Measurements from ENCODE around the gene ZC2HC1C.

ZC2HC1C gene, protein sequence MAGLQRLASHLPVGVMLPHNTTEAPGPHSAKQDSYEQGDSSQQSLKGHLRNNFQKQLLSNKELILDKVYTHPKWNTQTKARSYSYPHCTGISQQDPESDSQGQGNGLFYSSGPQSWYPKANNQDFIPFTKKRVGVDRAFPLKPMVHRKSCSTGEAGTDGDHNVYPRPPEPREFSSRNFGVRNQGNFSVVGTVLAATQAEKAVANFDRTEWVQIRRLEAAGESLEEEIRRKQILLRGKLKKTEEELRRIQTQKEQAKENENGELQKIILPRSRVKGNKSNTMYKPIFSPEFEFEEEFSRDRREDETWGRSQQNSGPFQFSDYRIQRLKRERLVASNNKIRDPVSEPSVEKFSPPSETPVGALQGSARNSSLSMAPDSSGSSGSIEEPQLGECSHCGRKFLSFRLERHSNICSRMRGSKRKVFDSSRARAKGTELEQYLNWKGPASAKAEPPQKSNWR

DNA sequence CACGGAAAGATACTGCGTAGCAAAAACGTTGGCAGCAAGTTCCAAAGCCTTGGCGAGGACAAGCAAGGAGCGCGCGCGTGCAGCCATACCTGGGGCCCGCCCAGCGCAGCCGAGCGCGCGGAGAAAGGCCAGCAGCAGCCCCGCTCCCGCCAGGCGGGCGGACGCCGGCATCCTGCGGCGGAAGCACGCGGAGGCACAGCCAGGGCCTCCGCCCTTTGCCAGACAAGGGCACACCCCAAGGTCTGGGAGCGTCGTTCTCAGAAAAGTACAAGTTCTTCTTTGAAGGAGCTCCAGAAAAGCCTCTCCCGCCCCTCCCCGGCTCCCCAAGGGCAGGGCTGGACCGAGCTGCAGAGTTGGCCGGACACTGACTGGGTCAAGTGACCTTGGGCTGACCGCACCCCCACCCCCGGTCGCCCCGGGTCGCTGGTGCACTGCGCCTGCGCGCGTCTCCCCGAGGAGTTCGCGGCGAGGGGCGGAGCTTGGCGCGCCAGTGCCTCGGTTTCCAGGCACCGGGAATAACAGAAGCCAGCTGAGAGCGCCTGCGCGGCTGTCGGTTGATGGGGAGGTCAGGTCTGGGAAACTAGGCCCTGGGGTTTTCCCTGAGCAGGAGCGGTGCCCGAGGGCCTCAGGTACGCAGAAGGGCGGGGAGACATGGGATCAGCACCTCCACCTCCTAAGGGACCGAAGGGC, at the start of gene ZC2HC1C:
ZC2HC1C (plus strand) TSS at position 521 of the 690 bp plus-strand sequence. CDS start 933 bp downstream, outside the sequence.
- DNase-seq (ENCODE audit: low read depth in 1 of 2, low spot score in 1 of 2) = peak in 1 of 2 donors; percentile 16

DNA sequence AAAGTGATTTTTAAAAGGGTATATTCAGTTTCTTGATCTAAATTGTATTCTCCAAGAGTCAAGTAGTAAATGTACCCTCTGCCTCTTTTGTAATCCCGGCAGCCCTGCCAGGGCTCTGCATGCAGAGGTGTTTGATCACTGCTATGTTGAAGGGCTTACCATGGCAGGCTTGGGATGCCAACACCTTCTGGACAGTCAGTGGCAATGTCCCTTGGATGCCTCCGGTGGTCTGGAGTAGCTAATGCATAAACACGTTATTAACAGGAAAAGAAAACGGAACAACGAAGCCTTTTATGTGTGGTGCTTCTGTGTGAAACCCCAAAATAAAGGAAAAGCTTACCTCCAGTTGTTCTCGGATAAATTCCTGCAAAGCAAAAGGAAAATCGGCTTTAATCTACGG, 46.8 kb upstream of the ZC2HC1C start:
- no peak for DNase-seq (ENCODE audit: low read depth in 1 of 2, low spot score in 1 of 2)

DNA sequence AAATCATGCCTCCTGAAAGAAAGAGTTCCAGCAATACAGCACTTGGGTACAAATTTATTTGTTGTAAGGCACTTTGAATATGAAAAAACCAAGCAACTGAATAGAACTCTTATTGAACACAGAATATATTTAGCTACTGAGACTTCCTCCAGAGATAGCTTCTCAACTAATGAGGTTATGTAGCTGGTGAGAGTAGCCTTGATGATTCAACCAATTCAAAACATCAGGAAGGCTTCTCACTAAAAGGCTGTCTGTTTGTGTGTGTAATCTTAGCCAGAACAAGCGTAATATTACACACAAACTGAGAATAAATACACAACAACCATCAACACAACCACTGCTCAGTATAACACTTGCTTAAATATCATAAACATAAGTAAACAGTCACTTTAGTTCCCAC, 46.3 kb upstream of the ZC2HC1C start:
- DNase-seq (ENCODE audit: low read depth in 1 of 2, low spot score in 1 of 2) = no peak

DNA sequence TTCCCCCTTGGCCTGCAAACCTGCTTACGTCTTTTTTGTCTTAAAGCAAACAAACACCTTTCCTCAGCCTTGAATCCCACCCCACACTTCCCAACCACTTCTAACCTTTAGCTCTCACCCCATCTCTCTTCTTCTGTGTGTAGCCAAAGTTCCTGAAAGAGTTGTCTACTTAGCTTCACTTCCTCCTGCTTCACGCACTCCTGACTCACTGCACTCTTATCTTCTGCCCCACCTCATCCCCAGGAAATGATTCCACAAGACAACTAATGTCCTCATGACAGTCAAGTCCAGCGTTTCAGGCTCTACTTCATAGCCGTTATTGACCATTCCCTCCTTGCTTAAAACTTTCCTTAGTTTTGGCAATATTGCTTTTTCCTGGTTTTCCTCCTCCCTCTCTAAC, 44.4 kb upstream of the ZC2HC1C start:
- no peak for DNase-seq (ENCODE audit: low read depth in 1 of 2, low spot score in 1 of 2)

DNA sequence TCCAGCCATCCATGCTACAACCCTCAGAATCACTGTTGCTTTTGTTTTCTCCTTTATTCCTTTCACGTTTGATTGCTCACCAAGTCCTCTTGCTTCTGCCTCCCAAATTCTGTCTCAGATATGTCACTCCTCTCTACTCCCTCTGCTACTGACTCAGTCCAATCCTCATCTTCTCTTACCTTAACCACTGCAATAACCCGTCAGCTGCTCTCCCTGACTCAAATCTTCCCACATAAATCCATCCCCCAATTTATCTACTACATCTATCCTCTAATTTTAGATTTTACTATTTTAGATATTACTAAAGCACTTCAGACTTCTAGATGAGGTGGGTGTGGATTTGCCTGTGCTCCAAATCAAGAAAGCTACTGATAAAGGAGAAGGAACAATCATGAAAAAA, 43.6 kb upstream of the ZC2HC1C start:
- DNase-seq (ENCODE audit: low read depth in 1 of 2, low spot score in 1 of 2) = no peak

DNA sequence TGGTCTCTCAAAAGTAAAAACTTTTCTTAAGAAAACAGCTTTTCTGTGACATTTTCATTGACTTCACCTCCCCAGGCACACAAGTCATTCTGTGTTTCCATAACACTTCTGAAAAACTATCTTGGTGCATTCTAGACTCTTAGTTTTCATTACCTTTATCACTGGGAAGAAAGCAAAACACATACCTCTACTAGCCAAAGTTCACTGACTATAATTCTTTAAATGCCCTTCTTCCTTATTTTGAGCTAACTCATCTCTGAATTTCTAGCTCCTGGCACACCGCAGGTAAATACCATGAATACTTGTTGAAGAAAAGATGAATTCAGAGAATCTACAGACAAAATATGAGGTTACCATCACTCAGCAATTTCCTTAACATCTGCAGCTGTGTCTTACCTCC, 39.3 kb upstream of the ZC2HC1C start:
- DNase-seq (ENCODE audit: low read depth in 1 of 2, low spot score in 1 of 2) = no peak

DNA sequence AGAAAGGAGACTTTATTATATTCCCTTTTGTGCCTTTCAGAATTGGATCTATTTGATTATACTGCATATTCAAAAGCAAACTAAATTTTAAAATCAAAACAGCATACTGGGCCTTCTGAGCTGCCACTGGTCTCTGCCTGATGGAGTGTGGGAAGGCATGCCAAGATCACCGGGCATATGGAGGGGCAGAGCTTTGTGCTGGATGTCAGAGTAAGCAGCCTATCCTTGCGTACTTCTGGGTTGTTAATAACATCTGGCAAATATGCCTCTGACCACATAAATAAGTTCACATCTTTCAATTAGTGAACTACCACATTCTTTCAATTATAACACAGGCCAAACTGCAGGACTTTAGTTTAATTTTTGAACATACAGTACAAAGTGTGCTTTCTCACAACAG, 36.5 kb upstream of the ZC2HC1C start:
- DNase-seq (ENCODE audit: low read depth in 1 of 2, low spot score in 1 of 2) = no peak

DNA sequence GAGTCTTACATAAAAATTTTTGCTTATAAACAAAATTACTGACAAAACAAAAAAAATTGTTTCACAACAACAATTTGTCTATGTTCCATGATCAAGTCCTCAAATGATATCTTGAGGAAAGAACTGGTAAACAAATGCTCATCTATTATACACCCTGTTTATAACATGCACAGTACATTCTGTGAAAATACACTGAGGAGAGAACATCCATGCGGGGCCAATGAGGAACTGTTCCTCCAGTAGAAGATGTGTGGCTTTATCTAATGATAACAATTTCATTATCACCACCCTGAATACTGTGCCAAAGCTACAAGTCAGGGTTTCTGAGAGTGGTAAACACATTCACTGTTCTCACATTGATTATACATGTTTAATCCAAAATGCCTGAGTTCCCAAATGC, 28.9 kb upstream of the ZC2HC1C start:
- no peak for DNase-seq (ENCODE audit: low read depth in 1 of 2, low spot score in 1 of 2)

DNA sequence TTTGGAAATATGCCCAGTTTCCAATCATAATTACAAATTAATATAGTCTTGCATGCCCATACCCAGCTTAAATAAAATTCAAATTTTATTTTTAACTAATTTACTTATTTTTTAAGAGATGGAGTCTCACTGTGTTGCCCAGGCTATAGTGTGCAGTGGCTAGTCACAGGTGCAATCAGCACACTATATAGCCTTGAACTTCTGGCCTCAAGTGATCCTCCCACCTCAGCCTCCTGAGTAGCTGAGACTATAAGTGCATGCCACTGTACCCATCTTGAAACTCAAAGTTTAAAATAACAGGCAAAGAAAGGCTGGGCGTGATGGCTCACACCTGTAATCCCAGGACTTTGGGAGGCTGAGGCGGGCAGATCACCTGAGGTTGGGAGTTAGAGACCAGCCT, 28.5 kb upstream of the ZC2HC1C start:
- no peak for DNase-seq (ENCODE audit: low read depth in 1 of 2, low spot score in 1 of 2)

DNA sequence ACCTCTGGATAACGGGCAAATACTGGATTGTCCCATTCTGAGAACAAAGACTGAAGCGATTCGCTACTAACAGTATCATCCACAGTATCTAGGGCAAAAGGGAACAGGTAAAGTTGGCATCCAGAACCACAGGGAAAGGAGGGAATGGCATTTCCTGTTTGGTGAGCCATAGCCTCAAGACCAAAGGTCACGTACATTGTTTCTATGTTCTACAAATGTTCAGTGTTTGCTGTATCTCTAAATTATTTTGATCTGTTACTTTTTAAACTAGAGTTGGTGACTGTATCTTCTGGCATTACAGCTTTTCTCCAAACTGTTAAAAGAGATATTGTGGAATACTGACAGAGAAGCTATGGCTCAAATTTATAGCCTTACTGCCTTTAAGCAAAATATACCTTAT, 27.8 kb upstream of the ZC2HC1C start:
- no peak for DNase-seq (ENCODE audit: low read depth in 1 of 2, low spot score in 1 of 2)

DNA sequence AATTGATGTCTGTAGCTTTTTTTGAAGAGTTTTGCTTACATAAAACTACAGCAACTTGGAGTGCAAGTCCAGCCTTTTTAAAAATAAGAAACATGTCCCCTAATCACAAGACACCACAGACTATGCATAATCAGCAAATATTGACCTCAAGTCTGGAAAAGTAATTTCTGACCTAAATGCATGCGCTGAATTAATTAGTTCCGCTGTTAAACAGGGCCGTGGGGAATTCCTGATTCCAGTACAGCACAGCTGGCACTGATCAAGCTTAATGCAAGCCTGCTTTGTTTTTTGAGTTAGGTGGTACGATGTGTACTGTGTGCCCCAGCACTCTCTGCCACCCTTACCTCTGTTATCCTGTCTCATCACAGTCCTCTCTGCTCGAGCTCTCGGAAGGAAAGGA, 27.4 kb upstream of the ZC2HC1C start:
- no peak for DNase-seq (ENCODE audit: low read depth in 1 of 2, low spot score in 1 of 2)

DNA sequence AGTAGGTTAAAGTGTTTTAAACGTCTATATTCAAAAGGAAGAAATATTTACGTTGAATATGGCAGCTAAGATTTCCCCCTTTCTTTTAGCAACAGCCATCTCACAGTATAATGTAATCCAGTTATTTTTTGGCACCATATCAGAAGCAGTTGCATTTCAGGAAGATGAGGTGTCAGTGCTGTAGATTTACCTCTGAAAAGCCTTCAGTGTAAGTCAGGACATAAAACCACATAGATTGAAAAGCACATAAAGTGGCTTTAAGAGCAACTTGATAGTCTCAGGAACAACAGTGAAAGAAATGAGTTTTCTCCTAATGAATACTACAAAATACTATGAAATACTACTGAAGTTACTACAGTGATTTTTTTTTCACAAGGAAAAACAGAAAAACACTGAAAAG, 25.1 kb upstream of the ZC2HC1C start:
- DNase-seq (ENCODE audit: low read depth in 1 of 2, low spot score in 1 of 2) = no peak

DNA sequence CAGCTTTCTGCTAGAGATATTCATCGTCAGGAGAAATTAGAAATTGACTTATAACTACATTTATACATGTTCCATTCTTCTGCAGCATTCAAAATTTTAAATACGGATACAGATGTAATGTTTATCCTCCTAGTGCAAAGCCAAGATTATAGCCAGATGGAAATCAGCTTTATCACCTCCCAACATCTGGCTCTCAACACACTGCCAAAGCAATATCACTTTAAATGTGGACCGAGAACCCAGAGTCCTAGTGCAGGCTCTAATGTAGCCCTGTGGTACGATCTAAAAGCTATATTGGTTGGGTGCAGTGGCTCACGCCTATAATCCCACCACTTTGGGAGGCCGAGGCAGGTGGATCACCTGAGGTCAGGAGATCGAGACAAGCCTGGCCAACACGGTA, 24.7 kb upstream of the ZC2HC1C start:
- no peak for DNase-seq (ENCODE audit: low read depth in 1 of 2, low spot score in 1 of 2)

DNA sequence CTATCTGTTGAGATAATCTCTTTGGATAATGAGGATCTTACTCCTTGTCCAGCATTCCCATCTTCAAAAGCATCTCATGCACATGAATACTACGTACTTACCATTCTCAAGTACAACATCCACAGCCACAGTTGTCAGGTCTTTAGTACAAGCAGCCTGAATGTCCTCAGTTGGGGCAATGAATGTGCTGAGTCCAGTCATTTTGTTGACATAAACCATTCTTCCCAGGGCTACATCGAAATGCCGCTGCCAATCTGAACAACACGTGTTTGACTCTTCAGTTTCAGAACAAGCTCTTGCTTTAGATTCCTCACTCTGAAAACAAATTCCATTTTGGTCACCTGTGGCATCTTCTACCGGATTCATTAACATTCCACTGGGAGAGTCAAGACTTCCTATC, 23.2 kb upstream of the ZC2HC1C start:
- no peak for DNase-seq (ENCODE audit: low read depth in 1 of 2, low spot score in 1 of 2)

DNA sequence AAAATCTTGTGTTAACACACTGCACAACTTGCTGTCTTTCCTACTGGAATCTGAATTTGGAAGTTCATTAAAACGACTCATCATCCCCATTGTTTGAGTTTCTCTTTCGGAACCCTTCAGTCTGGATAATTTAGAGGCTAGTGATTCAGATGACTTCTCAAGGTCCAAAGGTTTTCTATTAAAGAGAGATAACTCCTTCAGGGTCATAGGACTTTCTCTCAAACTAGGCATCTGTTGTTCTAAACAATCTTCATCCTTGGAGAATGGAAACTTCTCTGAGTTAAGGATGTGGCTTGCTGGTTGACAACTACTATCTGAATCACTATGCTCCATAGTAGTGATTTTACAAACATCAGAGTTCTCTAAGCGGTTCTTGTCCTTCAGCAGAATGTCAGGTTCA, 22.5 kb upstream of the ZC2HC1C start:
- DNase-seq (ENCODE audit: low read depth in 1 of 2, low spot score in 1 of 2) = no peak

DNA sequence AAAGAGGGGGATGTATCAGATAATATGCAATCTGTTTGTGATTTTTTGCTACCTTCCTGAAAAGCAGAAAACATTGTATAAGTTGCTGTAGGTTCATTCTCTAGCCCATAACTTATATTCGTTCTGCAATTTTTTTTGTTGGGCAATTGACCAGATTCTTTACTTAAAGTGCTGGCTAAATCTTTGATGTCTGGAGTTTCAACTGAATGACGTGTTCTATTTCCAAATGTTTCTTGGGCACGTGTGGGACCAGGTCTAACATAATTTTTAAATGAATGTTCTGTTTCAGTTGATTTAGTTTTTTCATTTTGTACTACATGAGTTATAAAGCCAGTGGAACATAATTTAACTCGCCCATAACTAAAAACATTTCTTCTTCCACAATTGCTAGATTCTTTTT, 21.9 kb upstream of the ZC2HC1C start:
- DNase-seq (ENCODE audit: low read depth in 1 of 2, low spot score in 1 of 2) = no peak

DNA sequence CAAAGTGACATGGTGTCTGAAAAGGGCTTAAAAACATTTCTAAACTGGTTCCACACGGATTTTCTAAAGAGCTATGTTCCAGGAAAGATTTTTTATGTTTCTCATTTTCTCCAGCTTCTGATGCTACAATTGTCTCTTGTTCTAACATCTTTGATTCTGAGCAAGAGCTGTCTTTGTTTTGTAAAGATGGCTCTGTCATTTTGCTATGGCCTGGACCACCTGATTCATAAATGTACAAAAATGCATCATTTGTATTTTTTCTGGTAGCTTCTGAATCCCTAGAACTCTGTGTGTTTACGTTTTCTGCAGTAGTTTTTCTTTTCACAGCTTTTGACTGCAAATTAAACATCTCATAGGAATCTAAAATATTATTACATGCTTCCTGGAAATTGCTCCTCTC, 21.3 kb upstream of the ZC2HC1C start:
- no peak for DNase-seq (ENCODE audit: low read depth in 1 of 2, low spot score in 1 of 2)

DNA sequence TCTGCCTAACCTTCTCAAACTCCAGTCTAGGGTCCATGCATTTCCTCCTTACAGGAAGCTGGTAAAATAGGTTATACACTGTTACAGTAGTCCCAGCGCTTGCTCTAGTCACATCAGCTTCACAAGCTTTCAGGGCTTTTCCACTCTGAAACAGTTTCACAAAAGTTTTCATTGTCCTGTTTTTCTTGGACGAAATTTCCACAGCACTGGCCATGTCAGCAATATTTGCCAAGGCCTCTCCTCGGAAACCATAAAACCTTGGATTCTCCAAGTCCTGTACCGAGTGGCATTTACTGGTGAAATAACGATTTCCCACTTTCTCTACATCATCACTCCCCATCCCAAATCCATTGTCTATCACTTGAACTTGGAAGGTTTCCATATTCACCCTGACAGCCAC, 20.3 kb upstream of the ZC2HC1C start:
- no peak for DNase-seq (ENCODE audit: low read depth in 1 of 2, low spot score in 1 of 2)

DNA sequence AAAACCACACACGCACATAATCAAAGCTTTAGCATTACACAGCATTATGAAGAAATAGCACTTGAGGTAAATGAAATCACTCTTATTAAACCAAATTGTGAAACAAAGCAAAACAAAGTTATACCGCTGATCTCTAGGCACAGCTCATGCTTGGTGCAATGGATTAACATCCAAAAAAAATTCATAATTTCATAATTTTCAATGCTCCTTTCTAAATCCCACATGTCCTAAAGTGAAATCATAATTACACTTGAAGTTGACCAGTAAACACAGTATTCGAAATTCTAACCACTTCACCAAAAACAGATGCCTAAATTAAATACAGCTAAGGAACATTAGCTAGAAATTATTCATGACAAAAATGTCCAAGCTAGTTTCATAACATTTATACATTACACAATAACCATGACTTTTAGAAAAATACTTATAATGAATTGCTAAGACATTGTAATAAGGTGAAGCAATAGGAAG, 19.7 kb upstream of the ZC2HC1C start:
- DNase-seq (ENCODE audit: low read depth in 1 of 2, low spot score in 1 of 2) = no peak

DNA sequence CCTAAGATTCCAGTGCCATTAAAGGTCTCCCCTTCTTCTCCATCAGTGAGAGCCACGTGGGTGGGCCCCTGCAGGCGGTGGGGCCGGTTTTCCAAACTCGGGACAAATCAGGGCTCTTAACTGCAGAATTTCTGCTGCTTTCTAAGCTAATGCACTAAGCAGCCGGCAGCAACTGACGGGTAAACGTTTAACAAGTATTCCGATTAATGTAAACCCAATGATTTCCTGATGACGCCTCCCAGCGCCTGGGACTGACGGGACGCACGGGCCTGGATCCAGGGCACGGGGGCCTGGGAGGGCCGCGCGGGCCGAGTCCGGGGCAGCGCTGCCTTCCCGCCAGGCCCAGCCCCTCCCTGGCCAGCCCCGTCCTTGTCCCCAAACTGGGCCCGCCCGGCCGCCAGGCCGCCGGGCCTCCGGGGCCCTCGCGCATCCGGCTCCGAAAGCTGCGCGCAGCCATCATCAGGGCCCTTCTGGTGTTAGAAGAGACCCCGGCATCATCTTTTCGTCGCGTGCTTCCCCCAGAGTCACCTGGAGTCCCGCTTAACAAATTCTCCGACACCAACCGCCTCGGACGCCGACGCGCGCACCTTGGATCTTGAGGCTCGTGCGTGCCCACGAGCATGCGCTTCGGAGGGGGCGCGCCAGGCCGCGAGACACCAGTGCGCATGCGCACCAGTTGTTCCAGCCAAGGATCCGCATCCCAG, 18.4 kb upstream of the ZC2HC1C start, which contains the start of gene MLH3:
MLH3 (minus strand) TSS at position 616 of the 704 bp plus-strand sequence. CDS start 1,812 bp downstream, outside the sequence.
- peak; percentile 59 to 72 for DNase-seq (ENCODE audit: low read depth in 1 of 2, low spot score in 1 of 2)

DNA sequence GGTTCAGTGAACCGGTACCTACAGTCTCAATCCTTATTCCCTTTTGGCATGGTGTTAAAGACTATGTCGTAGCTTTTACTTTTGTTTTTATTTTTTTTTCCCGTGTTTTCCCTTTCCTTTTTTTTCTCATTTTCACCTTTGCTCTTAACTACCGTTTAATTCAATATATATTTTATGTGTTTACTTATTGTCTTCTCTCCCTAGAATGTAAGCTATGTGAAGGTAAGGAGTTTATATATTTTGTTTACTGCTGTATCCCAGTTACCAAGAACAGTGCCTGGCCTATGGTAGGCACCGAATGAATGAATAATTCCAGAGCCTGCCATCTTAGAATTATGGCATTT, 17.9 kb upstream of the ZC2HC1C start:
- no peak for DNase-seq (ENCODE audit: low read depth in 1 of 2, low spot score in 1 of 2)

Data from activated T-helper 1 cell treated with anti-CD3 and anti-CD28 coated beads, Interleukin-2, amount 50 U/mL, for 16 hours (primary cell).